NB4 (cell line): ENCODE results near the gene SKAP1.

Experiments
- POLR2A ChIP-seq: IDR thresholded peaks from 2 replicates; pipeline ENCODE4 v1.6.1; 2011; ENCODE audit warnings: mild to moderate bottlenecking; ENCODE audit not compliant: insufficient read length; ENCODE audit errors: extremely low read depth
- TF ChIP-seq, protein P1 (sequence below): IDR thresholded peaks from one replicate; pipeline ENCODE4 v1.5.1; 2012; ENCODE audit warnings: low read depth, low read length

DNA sequence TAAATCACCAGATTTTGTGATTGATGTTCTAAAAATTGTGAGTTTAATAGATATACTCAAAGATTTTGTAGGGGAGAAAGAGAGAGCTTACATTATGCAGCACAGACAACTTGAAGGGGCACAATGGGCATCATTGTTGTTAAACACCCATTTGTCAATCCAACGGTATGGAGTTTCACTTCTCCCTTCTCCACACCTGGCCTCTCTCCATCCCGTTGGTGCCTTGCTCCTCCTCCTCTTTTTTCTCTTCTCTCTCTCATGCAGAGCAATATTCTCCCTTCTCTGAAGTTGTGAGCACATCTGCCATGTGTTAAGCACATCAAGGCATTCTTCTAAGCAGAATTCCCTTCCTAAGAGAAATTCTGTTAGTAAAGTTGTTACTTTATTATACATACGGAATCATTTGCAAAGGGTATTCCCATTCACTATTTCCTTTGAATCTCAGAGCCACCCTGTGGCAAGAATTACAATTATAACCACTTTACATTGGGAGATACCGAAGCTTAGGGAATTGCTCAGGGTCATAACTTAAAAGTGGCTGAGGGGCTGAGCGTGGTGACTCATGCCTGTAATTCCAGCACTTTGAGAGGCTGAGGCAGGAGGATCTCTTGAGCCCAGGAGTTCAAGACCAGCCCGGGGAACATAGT is 40.5 kb upstream of the SKAP1 start:
- TF ChIP-seq POLR2A, result no peak
- TF ChIP-seq, protein P1, sequence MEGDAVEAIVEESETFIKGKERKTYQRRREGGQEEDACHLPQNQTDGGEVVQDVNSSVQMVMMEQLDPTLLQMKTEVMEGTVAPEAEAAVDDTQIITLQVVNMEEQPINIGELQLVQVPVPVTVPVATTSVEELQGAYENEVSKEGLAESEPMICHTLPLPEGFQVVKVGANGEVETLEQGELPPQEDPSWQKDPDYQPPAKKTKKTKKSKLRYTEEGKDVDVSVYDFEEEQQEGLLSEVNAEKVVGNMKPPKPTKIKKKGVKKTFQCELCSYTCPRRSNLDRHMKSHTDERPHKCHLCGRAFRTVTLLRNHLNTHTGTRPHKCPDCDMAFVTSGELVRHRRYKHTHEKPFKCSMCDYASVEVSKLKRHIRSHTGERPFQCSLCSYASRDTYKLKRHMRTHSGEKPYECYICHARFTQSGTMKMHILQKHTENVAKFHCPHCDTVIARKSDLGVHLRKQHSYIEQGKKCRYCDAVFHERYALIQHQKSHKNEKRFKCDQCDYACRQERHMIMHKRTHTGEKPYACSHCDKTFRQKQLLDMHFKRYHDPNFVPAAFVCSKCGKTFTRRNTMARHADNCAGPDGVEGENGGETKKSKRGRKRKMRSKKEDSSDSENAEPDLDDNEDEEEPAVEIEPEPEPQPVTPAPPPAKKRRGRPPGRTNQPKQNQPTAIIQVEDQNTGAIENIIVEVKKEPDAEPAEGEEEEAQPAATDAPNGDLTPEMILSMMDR, result no peak
